ENCODE results near the gene SIL1. TPM values are rescaled to one million over a fixed set of nuclear protein-coding genes. Genes with fewer than 3 reads are reported as not detected.

The SIL1 gene
- total RNA-seq, 1 donor from 2014 or later: 16.0 TPM

DNA sequence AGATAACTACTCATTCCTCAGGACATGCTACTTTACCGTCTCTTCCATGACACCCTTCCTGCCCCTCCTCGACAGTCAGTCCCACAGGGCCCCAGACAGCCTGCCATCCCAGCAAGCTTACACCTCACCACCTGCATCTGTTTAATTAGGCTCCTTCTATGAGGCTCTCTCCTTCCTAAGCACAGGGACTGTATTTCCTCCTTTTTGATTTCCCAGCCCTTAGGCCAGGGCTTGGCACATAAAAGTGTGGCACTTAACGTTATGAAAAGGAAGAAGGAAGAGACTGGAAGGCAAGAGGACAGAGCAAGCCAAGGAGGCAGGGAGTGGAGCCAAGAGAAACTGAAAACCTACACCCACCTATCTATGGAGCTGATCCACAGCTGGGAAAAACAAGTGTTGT lies 146.8 kb downstream of the SIL1 start:
- no peaks in the 10 kb centered on the region for H3K36me3 Mint-ChIP-seq (ENCODE audit: low read depth)
- no peak overlapping the region for H3K27ac Mint-ChIP-seq (ENCODE audit: unreplicated experiment)

GRCh38 chr5:139050432-139050831 lies 147.7 kb downstream of the SIL1 start:
- H3K9me3 Mint-ChIP-seq: no peaks in the 10 kb centered on the region
- no peaks in the 10 kb centered on the region for H3K4me1 Mint-ChIP-seq
- no peak for DNase-seq (ENCODE audit: low read depth, low spot score)
- no peak overlapping the region for H3K4me3 Mint-ChIP-seq
- H3K36me3 Mint-ChIP-seq (ENCODE audit: low read depth): no peaks in the 10 kb centered on the region
- no peak overlapping the region for H3K27ac Mint-ChIP-seq (ENCODE audit: unreplicated experiment)
- no peaks in the 10 kb centered on the region for H3K27me3 Mint-ChIP-seq (ENCODE audit: low read depth)
- TF ChIP-seq, protein P1, sequence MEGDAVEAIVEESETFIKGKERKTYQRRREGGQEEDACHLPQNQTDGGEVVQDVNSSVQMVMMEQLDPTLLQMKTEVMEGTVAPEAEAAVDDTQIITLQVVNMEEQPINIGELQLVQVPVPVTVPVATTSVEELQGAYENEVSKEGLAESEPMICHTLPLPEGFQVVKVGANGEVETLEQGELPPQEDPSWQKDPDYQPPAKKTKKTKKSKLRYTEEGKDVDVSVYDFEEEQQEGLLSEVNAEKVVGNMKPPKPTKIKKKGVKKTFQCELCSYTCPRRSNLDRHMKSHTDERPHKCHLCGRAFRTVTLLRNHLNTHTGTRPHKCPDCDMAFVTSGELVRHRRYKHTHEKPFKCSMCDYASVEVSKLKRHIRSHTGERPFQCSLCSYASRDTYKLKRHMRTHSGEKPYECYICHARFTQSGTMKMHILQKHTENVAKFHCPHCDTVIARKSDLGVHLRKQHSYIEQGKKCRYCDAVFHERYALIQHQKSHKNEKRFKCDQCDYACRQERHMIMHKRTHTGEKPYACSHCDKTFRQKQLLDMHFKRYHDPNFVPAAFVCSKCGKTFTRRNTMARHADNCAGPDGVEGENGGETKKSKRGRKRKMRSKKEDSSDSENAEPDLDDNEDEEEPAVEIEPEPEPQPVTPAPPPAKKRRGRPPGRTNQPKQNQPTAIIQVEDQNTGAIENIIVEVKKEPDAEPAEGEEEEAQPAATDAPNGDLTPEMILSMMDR (conservative IDR thresholded peaks at IDR 0.05): no peak

More for the DNA sequence above, 146.8 kb downstream of the SIL1 start:
- Mint-ChIP-seq H3K27me3 (ENCODE audit: low read depth) (no peaks in the 10 kb centered on the region), H3K4me1 (no peaks in the 10 kb centered on the region), H3K9me3 (no peaks in the 10 kb centered on the region), H3K4me3 (no peak overlapping the region)
- TF ChIP-seq, protein P1 (conservative IDR thresholded peaks at IDR 0.05): no peak
- no peak for DNase-seq (ENCODE audit: low read depth, low spot score)

DNA sequence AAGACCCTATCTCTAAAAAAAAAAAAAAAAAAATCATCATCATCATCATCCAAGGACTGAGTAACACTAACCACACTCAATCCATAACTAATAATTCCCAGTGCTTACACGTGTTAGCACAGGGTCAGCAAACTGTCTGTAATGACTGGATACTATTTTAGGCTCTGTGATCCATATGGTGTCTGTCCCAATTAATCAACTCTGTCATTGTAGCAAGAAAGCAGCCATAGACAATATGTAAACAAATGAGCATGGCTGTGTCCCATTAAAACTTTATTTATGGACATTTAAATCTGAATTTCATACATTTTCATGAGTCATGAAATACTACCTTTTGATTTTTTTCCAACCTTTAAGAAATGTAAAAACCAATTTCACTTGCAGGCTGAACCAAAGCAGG lies 148.4 kb downstream of the SIL1 start:
- Mint-ChIP-seq H3K4me1 (no peaks in the 10 kb centered on the region), H3K9me3 (no peaks in the 10 kb centered on the region), H3K27me3 (ENCODE audit: low read depth) (no peaks in the 10 kb centered on the region), H3K27ac (ENCODE audit: unreplicated experiment) (no peak overlapping the region), H3K36me3 (ENCODE audit: low read depth) (no peaks in the 10 kb centered on the region), H3K4me3 (no peak overlapping the region)
- TF ChIP-seq, protein P1 (conservative IDR thresholded peaks at IDR 0.05): no peak
- no peak for DNase-seq (ENCODE audit: low read depth, low spot score)

DNA sequence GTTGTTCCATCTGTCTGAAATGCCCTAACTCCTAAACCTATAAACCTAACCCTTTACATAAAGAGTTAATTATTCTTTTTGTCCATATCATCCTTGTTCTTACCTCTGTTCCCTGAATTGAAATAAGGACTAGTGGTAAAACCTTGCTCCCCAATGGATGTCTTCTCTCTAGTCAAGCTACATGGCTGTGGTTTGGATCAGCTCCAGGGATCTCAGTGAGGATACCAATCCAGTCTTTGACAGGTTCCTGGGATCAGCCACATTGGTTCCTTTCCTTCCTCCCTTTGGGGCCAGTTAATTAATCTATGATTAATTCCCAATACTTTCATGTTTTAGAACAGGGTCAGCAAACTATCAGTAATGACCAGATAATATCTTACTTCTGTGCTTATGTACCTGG lies 151.6 kb downstream of the SIL1 start:
- Mint-ChIP-seq H3K36me3 (ENCODE audit: low read depth) (no peaks in the 10 kb centered on the region), H3K4me3 (no peak overlapping the region), H3K4me1 (no peaks in the 10 kb centered on the region), H3K27ac (ENCODE audit: unreplicated experiment) (no peak overlapping the region), H3K27me3 (ENCODE audit: low read depth) (no peaks in the 10 kb centered on the region), H3K9me3 (no peaks in the 10 kb centered on the region)
- DNase-seq (ENCODE audit: low read depth, low spot score): no peak
- TF ChIP-seq, protein P1 (conservative IDR thresholded peaks at IDR 0.05): no peak

DNA sequence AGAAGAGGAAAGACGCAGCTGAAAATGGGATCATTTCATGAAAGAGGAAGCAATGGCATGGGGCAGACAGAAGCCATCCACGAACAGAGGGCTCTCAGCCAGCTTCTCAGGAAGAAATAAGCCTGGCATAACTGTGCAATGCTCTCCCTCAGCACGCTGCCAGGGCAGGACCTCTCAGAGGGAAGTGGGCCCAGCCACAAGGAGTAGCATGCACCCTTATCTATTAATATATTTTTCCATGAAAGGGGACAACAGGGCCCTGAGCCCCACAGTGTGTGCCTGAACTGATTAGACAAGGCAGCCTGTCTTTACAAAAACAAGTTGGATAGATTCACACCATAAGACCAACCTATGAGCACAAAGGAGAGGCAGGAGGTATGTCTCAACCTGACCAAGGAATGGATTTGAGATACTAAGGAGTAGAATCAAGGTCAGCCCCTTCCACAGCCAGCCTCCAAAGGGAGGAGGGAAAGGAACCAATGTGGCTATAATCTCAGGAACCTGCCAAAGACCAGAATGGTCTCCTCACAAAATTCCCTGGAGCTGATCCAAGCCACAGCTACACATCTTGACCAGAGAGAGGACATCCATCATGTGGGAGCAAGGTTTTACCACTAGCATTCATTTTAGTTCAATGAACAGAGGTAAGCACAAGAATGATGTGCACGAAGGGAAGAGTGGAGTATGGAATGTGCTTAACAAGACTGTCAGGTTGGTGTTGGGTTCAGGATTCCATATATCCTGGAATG lies 154.8 kb downstream of the SIL1 start:
- TF ChIP-seq, protein P1 (conservative IDR thresholded peaks at IDR 0.05): no peak
- Mint-ChIP-seq H3K9me3 (no peaks in the 10 kb centered on the region), H3K36me3 (ENCODE audit: low read depth) (peaks cover 2% of the 10 kb centered on the region), H3K27ac (ENCODE audit: unreplicated experiment) (no peak overlapping the region), H3K4me1 (peaks cover 4% of the 10 kb centered on the region), H3K27me3 (ENCODE audit: low read depth) (no peaks in the 10 kb centered on the region), H3K4me3 (no peak overlapping the region)
- no peak for DNase-seq (ENCODE audit: low read depth, low spot score)

Measured in neural crest cell (in vitro differentiated cells).